ENCODE results near the gene HELT. TPM values are rescaled to one million over a fixed set of nuclear protein-coding genes. Genes with fewer than 3 reads are reported as not detected.

Gene HELT
- total and polyA plus RNA-seq, 2 experiments from 2014 or later: not detected

Other genes with a start within 250 kb of the HELT start
- 66.4 and 69.7 TPM in 2 replicates for gene ACSL1, start 192.5 kb upstream of the HELT start, total RNA-seq
- gene ACSL1, start 192.5 kb upstream of the HELT start, polyA plus RNA-seq: 74.8 and 76.6 TPM in 2 replicates
- gene SLC25A4, start 124.8 kb downstream of the HELT start, total RNA-seq: 162 and 273 TPM in 2 replicates
- gene SLC25A4, start 124.8 kb downstream of the HELT start, polyA plus RNA-seq: 456 and 790 TPM in 2 replicates
- gene CFAP97, start 185.5 kb downstream of the HELT start, total RNA-seq: 14.1 and 22.2 TPM in 2 replicates
- 23.9 and 34.8 TPM in 2 replicates for gene CFAP97, start 185.5 kb downstream of the HELT start, polyA plus RNA-seq
- 14.8 and 20.9 TPM in 2 replicates for gene SNX25, start 191.1 kb downstream of the HELT start, total RNA-seq
- gene SNX25, start 191.1 kb downstream of the HELT start, polyA plus RNA-seq: 19.7 and 21.7 TPM in 2 replicates

Data from cardiac muscle cell (in vitro differentiated cells and primary cell).